ENCODE measurements around the gene ADGRL3. TPM values are rescaled to one million over a fixed set of nuclear protein-coding genes. Genes with fewer than 3 reads are reported as not detected.

Gene ADGRL3
- polyA plus RNA-seq, 1 experiment = 0.35 TPM

- no peaks in the 10 kb centered on the region for H3K27me3 ChIP-seq (ENCODE audit: control insufficient read depth, insufficient read depth, low read length)
- ChIA-PET POLR2A (no interaction called here), CTCF (no interaction called here)
- H3K27ac ChIP-seq (ENCODE audit: low read depth, low read length) = no peak overlapping the region
- no peak for DNase-seq (ENCODE audit: low read depth, low spot score)
- no peak for TF ChIP-seq CTCF (IDR thresholded peaks at IDR 0.05; ENCODE audit: low read depth, low read length)
- no peaks in the 10 kb centered on the region for H3K9me3 ChIP-seq (ENCODE audit: control insufficient read depth, insufficient read depth, low read length)
- H3K4me3 ChIP-seq (ENCODE audit: low read depth, low read length) = no peak overlapping the region
Observed at GRCh38 chr4:62051332-62051731, 851.2 kb downstream of the ADGRL3 start.

GRCh38 chr4:62053974-62054373 lies 853.8 kb downstream of the ADGRL3 start:
- CTCF ChIA-PET = no interaction called here
- POLR2A ChIA-PET = no interaction called here
- no peak for TF ChIP-seq CTCF (IDR thresholded peaks at IDR 0.05; ENCODE audit: low read depth, low read length)
- H3K27me3 ChIP-seq (ENCODE audit: control insufficient read depth, insufficient read depth, low read length) = no peaks in the 10 kb centered on the region
- H3K9me3 ChIP-seq (ENCODE audit: control insufficient read depth, insufficient read depth, low read length) = no peaks in the 10 kb centered on the region
- no peak overlapping the region for H3K27ac ChIP-seq (ENCODE audit: low read depth, low read length)
- no peak overlapping the region for H3K4me3 ChIP-seq (ENCODE audit: low read depth, low read length)
- no peak for DNase-seq (ENCODE audit: low read depth, low spot score)

GRCh38 chr4:62057031-62057430 lies 856.9 kb downstream of the ADGRL3 start:
- no peak overlapping the region for H3K27ac ChIP-seq (ENCODE audit: low read depth, low read length)
- H3K27me3 ChIP-seq (ENCODE audit: control insufficient read depth, insufficient read depth, low read length) = no peaks in the 10 kb centered on the region
- CTCF ChIA-PET = no interaction called here
- TF ChIP-seq CTCF (IDR thresholded peaks at IDR 0.05; ENCODE audit: low read depth, low read length) = no peak
- DNase-seq (ENCODE audit: low read depth, low spot score) = no peak
- POLR2A ChIA-PET = no interaction called here
- no peaks in the 10 kb centered on the region for H3K9me3 ChIP-seq (ENCODE audit: control insufficient read depth, insufficient read depth, low read length)
- no peak overlapping the region for H3K4me3 ChIP-seq (ENCODE audit: low read depth, low read length)

GRCh38 chr4:62058571-62058970 lies 858.4 kb downstream of the ADGRL3 start:
- no peak for TF ChIP-seq CTCF (IDR thresholded peaks at IDR 0.05; ENCODE audit: low read depth, low read length)
- no peak overlapping the region for H3K27ac ChIP-seq (ENCODE audit: low read depth, low read length)
- no peaks in the 10 kb centered on the region for H3K27me3 ChIP-seq (ENCODE audit: control insufficient read depth, insufficient read depth, low read length)
- DNase-seq (ENCODE audit: low read depth, low spot score) = no peak
- no peak overlapping the region for H3K4me3 ChIP-seq (ENCODE audit: low read depth, low read length)
- POLR2A ChIA-PET = no interaction called here
- H3K9me3 ChIP-seq (ENCODE audit: control insufficient read depth, insufficient read depth, low read length) = no peaks in the 10 kb centered on the region
- CTCF ChIA-PET = no interaction called here

GRCh38 chr4:62070291-62070852 lies 870.2 kb downstream of the ADGRL3 start:
- no peaks in the 10 kb centered on the region for H3K9me3 ChIP-seq (ENCODE audit: control insufficient read depth, insufficient read depth, low read length)
- no peak overlapping the region for H3K4me3 ChIP-seq (ENCODE audit: low read depth, low read length)
- ChIA-PET POLR2A (no interaction called here), CTCF (no interaction called here)
- no peak for TF ChIP-seq CTCF (IDR thresholded peaks at IDR 0.05; ENCODE audit: low read depth, low read length)
- no peak overlapping the region for H3K27ac ChIP-seq (ENCODE audit: low read depth, low read length)
- no peaks in the 10 kb centered on the region for H3K27me3 ChIP-seq (ENCODE audit: control insufficient read depth, insufficient read depth, low read length)
- DNase-seq (ENCODE audit: low read depth, low spot score) = no peak
